Globus pallidus (tissue), 1 donor: ENCODE results near the gene ALMS1.
"Not testable (repeated sequence)": the region's sequence is repeated elsewhere in the genome, so short reads cannot be mapped to it uniquely, and the experiment has no call there.

Experiments used
- DNase-seq: peaks from one replicate; pipeline ENCODE4 v3.0.0-alpha.2; 2015; ENCODE audit warnings: low spot score

ALMS1 gene

DNA sequence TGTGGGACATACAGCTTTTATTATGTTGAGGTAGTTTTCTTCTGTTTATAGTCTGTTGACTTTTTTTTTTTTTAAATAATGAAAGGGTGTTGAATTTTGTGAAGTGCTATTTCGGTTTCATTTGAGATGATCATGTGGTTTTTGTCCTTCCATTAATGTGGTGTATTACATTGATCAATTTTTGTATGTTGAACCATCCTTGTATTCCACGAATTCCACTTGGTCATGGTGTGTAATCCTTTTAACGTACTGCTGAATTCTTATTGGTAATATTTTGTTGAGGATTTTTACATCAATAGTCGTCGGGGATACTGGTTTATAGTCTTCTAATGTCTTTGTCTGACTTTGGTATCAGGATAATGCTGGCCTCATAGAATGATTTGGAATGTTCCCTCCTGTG is 18.8 kb downstream of the ALMS1 start:
- DNase-seq, result no peak

- no peak for DNase-seq
These were observed 21.4 kb downstream of the ALMS1 start for GRCh38 chr2:73406996-73407395.

DNA sequence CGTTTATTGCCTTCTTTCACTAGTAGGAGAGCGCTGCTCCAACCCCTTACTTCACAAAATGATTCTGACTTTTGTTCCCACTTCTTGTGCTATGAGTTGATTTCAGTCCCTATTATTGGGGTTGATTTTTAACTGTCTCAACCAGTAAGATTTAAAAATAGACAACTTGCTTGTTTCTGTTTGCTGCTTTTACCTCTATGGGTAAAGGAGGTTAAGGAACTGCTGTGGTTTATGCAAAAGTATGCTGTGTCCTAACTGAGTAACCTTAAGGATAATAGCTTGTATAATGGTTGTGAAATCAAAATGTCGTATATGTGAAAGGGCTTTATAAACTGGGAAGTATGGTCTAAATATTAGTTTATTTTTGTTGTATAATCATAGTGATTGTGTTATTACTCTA is 22.6 kb downstream of the ALMS1 start:
- no peak for DNase-seq

- no peak for DNase-seq
These were observed 29.1 kb downstream of the ALMS1 start for GRCh38 chr2:73414696-73415095.

- DNase-seq, result no peak
These were observed 30.3 kb downstream of the ALMS1 start for GRCh38 chr2:73415906-73416305.

DNA sequence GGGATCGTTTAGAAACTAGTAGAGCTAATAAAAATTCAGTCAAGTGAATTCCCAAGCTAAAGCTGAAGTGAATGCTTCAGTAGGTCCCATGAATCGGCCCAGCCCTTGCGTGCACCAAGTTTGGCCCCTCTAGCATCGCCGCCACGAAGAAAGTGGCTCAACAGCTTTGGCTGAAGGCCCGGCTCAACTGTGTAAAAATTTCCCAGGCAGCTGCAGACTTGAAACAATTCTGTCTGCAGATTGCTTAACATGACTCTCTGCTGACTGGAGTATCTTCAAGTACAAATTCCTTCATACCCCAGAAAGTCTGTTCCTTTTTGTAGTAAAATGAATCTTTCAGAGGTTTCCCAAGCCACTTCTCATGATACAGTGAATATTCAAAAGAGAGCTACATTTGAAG is 32.7 kb downstream of the ALMS1 start:
- peak; percentile 39 for DNase-seq

DNA sequence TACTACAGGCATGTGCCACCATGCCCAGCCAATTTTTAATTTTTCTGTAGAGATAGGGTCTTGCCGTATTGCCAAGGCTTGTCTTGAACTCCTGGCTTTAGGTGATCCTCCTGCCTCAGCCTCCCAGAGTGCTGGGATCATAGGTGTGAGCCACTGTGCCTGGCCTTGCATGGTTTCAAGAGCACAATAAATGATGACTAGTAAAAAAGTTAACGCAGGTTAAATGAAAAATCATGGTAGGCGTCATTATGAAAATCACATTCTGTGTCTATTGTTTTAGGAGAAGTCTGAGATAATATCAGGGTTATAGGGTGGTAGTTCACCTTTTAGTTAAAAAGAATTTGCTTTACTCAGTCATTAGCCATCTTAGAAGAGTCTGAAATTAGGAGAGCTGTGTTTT is 38.3 kb downstream of the ALMS1 start:
- no peak for DNase-seq

GRCh38 chr2:73426176-73426575 is 40.5 kb downstream of the ALMS1 start:
- DNase-seq, result no peak

DNA sequence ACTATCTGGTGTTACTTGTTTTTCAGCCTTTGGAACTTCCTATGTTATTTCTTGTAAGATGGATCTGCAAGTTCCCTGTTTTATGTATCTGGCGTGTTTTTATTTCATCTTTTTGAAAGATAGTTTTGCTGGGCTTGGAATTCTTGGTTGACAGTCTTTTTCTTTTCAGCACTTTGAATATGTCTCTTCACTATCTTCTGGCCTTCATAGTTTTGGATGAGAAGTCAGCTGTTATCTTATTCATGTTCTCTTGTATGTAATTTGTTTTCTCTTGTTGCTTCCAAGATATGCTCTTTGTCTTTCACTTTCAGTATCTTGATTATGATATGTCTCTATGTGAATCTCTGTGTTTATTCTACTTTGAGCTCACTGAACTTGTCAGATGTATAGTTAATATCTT is 50.4 kb downstream of the ALMS1 start:
- no peak for DNase-seq

- DNase-seq, result no peak
These were observed 58.6 kb downstream of the ALMS1 start for GRCh38 chr2:73444202-73444601.

GRCh38 chr2:73448856-73449255 is 63.2 kb downstream of the ALMS1 start:
- peak; percentile 38 for DNase-seq

DNA sequence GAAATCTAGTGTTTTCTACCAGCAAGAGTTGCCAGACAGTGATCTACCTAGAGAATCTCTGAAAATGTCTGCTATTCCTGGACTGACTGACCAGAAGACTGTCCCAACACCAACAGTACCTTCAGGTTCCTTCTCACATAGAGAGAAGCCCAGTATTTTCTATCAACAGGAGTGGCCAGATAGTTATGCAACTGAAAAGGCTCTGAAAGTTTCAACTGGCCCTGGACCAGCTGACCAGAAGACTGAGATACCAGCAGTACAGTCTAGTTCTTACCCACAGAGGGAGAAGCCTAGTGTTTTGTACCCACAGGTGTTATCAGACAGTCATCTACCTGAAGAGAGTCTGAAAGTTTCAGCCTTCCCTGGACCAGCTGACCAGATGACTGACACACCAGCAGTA is 63.8 kb downstream of the ALMS1 start:
- no peak for DNase-seq

GRCh38 chr2:73451263-73451972 is 65.8 kb downstream of the ALMS1 start:
- peak; percentile 21 for DNase-seq

GRCh38 chr2:73457982-73458381 is 72.3 kb downstream of the ALMS1 start:
- DNase-seq, result no peak

GRCh38 chr2:73462388-73462787 is 76.8 kb downstream of the ALMS1 start:
- not testable (repeated sequence) for DNase-seq

DNA sequence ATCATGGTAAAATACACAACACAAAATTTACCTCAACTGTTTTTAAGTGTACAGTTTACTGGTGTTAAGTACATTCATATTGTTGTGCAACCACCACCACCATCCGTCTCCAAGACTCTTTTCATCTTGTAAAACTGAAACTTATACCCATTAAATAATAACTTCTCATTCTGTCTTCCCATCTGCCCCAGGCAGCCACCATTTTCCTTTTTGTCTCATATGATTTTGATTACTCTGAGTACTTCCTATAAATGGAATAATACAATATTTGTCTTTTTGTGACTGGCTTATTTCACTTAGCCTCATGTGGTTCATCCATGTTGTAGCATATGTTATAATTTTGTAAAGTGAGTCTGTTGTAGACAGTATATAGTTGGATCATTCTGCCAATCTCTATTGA is 82.7 kb downstream of the ALMS1 start:
- DNase-seq, result no peak

DNA sequence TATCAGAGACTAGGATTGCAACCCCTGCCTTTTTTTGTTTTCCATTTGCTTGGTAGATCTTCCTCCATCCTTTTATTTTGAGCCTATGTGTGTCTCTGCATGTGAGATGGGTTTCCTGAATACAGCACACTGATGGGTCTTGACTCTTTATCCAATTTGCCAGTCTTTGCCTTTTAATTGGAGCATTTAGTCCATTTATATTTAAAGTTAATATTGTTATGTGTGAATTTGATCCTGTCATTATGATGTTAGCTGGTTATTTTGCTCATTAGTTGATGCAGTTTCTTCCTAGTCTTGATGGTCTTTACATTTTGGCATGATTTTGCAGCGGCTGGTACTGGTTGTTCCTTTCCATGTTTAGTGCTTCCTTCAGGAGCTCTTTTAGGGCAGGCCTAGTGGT is 98.2 kb downstream of the ALMS1 start:
- DNase-seq, result not testable (repeated sequence)

- DNase-seq, result no peak
These were observed 101.5 kb downstream of the ALMS1 start for GRCh38 chr2:73487112-73487657.

GRCh38 chr2:73488079-73488478 is 102.4 kb downstream of the ALMS1 start:
- no peak for DNase-seq

DNA sequence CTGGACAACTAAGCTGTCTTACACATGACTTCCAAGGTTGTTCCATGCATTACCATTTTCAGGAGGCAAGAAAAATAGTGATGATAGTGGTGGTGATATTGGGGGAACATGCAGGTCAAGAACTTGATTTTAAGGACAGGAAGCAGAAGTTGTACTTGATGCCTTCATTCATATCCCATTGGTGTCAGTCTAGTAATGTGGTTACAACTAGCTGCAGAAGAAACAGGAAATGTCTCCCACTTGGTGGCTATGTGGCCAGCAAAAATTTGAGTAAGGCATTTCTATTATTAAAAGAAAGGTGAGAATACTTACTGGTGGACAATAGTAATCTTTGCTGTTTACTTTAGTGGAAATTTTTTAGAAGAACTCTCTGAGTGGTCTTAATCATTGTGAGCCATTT is 103.4 kb downstream of the ALMS1 start:
- DNase-seq, result no peak

- no peak for DNase-seq
These were observed 108.4 kb downstream of the ALMS1 start for GRCh38 chr2:73494031-73494430.

GRCh38 chr2:73503992-73504570 is 118.4 kb downstream of the ALMS1 start:
- no peak for DNase-seq

- DNase-seq, result not testable (repeated sequence)
These were observed 119.2 kb downstream of the ALMS1 start for GRCh38 chr2:73504850-73505249.

DNA sequence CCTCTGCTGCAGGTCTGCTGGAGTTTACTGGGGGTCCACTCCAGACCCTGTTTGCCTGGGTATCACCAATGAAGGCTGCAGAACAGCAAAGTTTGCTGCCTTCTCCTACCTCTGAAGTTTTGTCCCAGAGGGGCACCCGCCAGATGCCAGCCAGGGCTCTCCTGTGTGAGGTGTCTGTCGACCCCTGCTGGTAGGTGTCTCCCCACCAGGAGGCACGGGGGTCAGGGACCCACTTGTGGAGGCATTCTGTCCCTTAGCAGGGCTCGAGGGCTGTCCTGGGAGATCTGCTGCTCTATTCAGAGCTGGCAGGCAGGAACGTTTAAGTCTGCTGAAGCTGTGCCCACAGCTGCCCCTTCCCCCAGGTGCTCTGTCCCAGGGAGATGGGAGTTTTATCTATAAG is 124.8 kb downstream of the ALMS1 start:
- DNase-seq, result not testable (repeated sequence)
